ENCODE data around the gene MRPL14. TPM values are rescaled to one million over a fixed set of nuclear protein-coding genes. Genes with fewer than 3 reads are reported as not detected.

The MRPL14 gene
- polyA plus RNA-seq, 1 donor: 51.4 TPM

- no CpG with 5 or more reads among the region's 49 CpGs for WGBS (ENCODE audit: insufficient coverage, low lambda C conversion rate)
- peaks cover 29% of the 10 kb centered on the region for H3K4me1 ChIP-seq (ENCODE audit: control insufficient read depth, insufficient read depth, low read length)
- no peaks in the 10 kb centered on the region for H3K36me3 ChIP-seq (ENCODE audit: control insufficient read depth, insufficient read depth, low read length)
- H3K27ac ChIP-seq (ENCODE audit: low read length): no peak overlapping the region
- peak overlapping the region; percentile 96 for H3K4me3 ChIP-seq (ENCODE audit: low read length)
- no peaks in the 10 kb centered on the region for H3K27me3 ChIP-seq (ENCODE audit: control insufficient read depth, insufficient read depth, low read length)
- DNase-seq: peak in 1 of 2 donors; percentile 53
- H3K9me3 ChIP-seq (ENCODE audit: control insufficient read depth, low read depth, low read length): peaks cover 2% of the 10 kb centered on the region
Observed at GRCh38 chr6:44128020-44128917, 1.0 kb upstream of the MRPL14 start.

DNA sequence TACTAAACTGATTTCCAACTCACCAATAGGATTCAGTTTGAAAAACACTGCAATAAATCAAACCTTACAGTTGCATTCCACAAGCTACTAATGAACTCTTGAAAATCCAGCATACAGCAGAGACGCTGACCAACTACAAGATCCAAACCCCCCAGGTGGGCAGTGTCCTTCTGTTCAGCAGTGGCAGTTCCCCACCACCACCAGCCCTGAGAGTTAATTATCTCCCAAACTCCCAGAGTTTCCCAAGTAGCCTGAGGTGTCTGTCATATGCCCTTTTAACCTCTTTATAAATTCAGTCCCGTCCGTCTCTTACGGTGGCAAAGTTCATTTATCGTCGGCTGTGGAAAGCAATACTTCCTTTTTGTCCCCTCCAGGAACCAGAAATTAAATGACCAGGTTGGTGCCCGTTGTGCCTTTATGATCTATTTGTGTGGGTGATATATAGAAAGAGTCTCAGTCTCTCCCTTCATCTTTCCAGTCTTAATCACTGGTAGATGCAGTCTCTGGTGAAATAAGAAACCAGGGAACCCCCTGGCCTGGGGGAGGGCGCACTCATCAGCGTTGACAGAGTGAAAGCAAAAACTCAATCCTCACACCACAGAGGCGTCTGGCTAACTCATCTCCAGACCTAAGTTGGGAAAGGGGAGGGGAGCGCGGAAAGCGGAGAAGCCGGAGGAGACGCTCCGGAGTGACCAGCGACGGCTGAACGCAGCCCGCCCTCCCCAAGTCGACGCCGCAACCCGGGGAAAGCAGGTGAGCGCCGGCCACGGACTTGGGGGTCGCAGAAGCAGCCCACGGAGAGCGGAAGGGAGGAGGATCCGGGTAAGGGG is 717 bp downstream of the MRPL14 start:
- WGBS (ENCODE audit: insufficient coverage, low lambda C conversion rate): 0% methylated on average over 3 of the region's 31 CpGs
- peaks cover 2% of the 10 kb centered on the region for H3K9me3 ChIP-seq (ENCODE audit: control insufficient read depth, low read depth, low read length)
- peak overlapping the region; percentile 81 for H3K4me3 ChIP-seq (ENCODE audit: low read length)
- peak overlapping the region; percentile 81 for H3K27ac ChIP-seq (ENCODE audit: low read length)
- no peaks in the 10 kb centered on the region for H3K36me3 ChIP-seq (ENCODE audit: control insufficient read depth, insufficient read depth, low read length)
- H3K27me3 ChIP-seq (ENCODE audit: control insufficient read depth, insufficient read depth, low read length): no peaks in the 10 kb centered on the region
- H3K4me1 ChIP-seq (ENCODE audit: control insufficient read depth, insufficient read depth, low read length): peaks cover 18% of the 10 kb centered on the region
- peak; percentile 48 to 77 for DNase-seq

- Histone ChIP-seq H3K4me3 (ENCODE audit: low read length) (no peak overlapping the region), H3K36me3 (ENCODE audit: control insufficient read depth, insufficient read depth, low read length) (no peaks in the 10 kb centered on the region), H3K4me1 (ENCODE audit: control insufficient read depth, insufficient read depth, low read length) (peaks cover 19% of the 10 kb centered on the region), H3K27ac (ENCODE audit: low read length) (no peak overlapping the region), H3K27me3 (ENCODE audit: control insufficient read depth, insufficient read depth, low read length) (no peaks in the 10 kb centered on the region), H3K9me3 (ENCODE audit: control insufficient read depth, low read depth, low read length) (peaks cover 2% of the 10 kb centered on the region)
- DNase-seq: no peak
- no CpG with 5 or more reads among the region's 2 CpGs for WGBS (ENCODE audit: insufficient coverage, low lambda C conversion rate)
Observed at GRCh38 chr6:44123544-44123943, 3.7 kb downstream of the MRPL14 start.

DNA sequence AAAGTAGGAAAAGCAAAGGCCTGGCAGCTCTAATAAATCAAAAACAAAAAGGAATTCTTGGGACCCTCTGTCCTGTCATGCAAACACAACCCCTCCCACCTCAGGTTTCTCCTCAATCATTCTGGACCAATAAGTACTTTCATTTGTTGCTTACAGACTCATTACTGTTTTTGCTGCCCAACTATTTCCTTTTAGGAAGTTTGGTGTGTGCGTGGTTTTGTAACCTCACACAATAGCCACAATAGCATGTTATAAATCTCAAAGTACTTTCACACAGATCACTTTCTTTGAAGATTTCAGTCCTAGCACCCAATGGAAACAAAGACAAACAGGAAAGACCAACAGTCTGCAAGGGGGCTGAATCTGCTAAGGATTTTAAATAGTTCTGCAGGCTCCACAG is 4.5 kb downstream of the MRPL14 start:
- H3K27me3 ChIP-seq (ENCODE audit: control insufficient read depth, insufficient read depth, low read length): no peaks in the 10 kb centered on the region
- no peak overlapping the region for H3K4me3 ChIP-seq (ENCODE audit: low read length)
- no peaks in the 10 kb centered on the region for H3K36me3 ChIP-seq (ENCODE audit: control insufficient read depth, insufficient read depth, low read length)
- no peaks in the 10 kb centered on the region for H3K9me3 ChIP-seq (ENCODE audit: control insufficient read depth, low read depth, low read length)
- H3K4me1 ChIP-seq (ENCODE audit: control insufficient read depth, insufficient read depth, low read length): peaks cover 17% of the 10 kb centered on the region
- DNase-seq: no peak
- no CpG with 5 or more reads among the region's 1 CpG for WGBS (ENCODE audit: insufficient coverage, low lambda C conversion rate)
- H3K27ac ChIP-seq (ENCODE audit: low read length): no peak overlapping the region

- WGBS (ENCODE audit: insufficient coverage, low lambda C conversion rate): 100% methylated on average over 1 of the region's 4 CpGs
- Histone ChIP-seq H3K27me3 (ENCODE audit: control insufficient read depth, insufficient read depth, low read length) (no peaks in the 10 kb centered on the region), H3K4me3 (ENCODE audit: low read length) (no peak overlapping the region), H3K36me3 (ENCODE audit: control insufficient read depth, insufficient read depth, low read length) (peaks cover 1% of the 10 kb centered on the region), H3K27ac (ENCODE audit: low read length) (no peak overlapping the region), H3K9me3 (ENCODE audit: control insufficient read depth, low read depth, low read length) (no peaks in the 10 kb centered on the region), H3K4me1 (ENCODE audit: control insufficient read depth, insufficient read depth, low read length) (peaks cover 36% of the 10 kb centered on the region)
- no peak for DNase-seq
Observed at GRCh38 chr6:44120692-44121443, 6.4 kb downstream of the MRPL14 start.

DNA sequence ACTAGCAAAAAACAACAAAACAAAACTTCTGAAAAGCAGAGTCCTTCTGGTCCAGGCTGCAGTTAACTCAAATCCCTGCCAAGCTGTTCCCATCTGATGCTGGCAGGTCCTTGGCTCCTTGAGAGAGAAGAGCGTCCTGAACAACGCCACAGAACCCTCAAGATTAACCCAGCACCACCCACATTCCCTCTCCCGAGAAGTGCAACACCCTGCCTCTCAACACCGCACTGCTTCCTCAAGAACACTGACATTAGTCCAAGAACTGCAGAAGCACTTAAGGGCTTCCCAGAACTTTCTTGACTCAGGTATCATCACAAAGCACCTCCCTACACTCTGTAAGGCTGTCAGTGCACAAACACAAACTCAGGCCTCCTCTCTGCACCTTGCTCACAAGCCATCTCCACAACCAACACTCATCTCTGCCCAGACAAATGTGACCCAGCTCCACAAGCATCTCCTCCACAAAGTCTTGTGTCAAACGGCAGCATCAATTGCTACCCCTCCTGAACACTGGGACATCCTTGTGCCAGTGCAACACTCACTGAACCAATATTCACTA is 7.5 kb downstream of the MRPL14 start:
- Histone ChIP-seq H3K9me3 (ENCODE audit: control insufficient read depth, low read depth, low read length) (no peaks in the 10 kb centered on the region), H3K4me1 (ENCODE audit: control insufficient read depth, insufficient read depth, low read length) (peaks cover 35% of the 10 kb centered on the region), H3K27me3 (ENCODE audit: control insufficient read depth, insufficient read depth, low read length) (no peaks in the 10 kb centered on the region), H3K27ac (ENCODE audit: low read length) (no peak overlapping the region), H3K36me3 (ENCODE audit: control insufficient read depth, insufficient read depth, low read length) (peaks cover 5% of the 10 kb centered on the region), H3K4me3 (ENCODE audit: low read length) (no peak overlapping the region)
- no CpG with 5 or more reads among the region's 5 CpGs for WGBS (ENCODE audit: insufficient coverage, low lambda C conversion rate)
- no peak for DNase-seq

GRCh38 chr6:44117397-44118128 is 9.7 kb downstream of the MRPL14 start:
- Histone ChIP-seq H3K27me3 (ENCODE audit: control insufficient read depth, insufficient read depth, low read length) (no peaks in the 10 kb centered on the region), H3K27ac (ENCODE audit: low read length) (peak overlapping the region; percentile 41), H3K4me3 (ENCODE audit: low read length) (no peak overlapping the region), H3K9me3 (ENCODE audit: control insufficient read depth, low read depth, low read length) (no peaks in the 10 kb centered on the region), H3K36me3 (ENCODE audit: control insufficient read depth, insufficient read depth, low read length) (peaks cover 19% of the 10 kb centered on the region), H3K4me1 (ENCODE audit: control insufficient read depth, insufficient read depth, low read length) (peaks cover 28% of the 10 kb centered on the region)
- peak in 1 of 2 donors; percentile 38 for DNase-seq
- WGBS (ENCODE audit: insufficient coverage, low lambda C conversion rate): no CpG with 5 or more reads among the region's 6 CpGs

- peak in 1 of 2 donors; percentile 38 for DNase-seq
- Histone ChIP-seq H3K36me3 (ENCODE audit: control insufficient read depth, insufficient read depth, low read length) (peaks cover 19% of the 10 kb centered on the region), H3K4me1 (ENCODE audit: control insufficient read depth, insufficient read depth, low read length) (peaks cover 34% of the 10 kb centered on the region), H3K9me3 (ENCODE audit: control insufficient read depth, low read depth, low read length) (no peaks in the 10 kb centered on the region), H3K27ac (ENCODE audit: low read length) (peak overlapping the region; percentile 41), H3K4me3 (ENCODE audit: low read length) (no peak overlapping the region), H3K27me3 (ENCODE audit: control insufficient read depth, insufficient read depth, low read length) (no peaks in the 10 kb centered on the region)
- WGBS (ENCODE audit: insufficient coverage, low lambda C conversion rate): no CpG with 5 or more reads among the region's 4 CpGs
Observed at GRCh38 chr6:44116641-44117382, 10.4 kb downstream of the MRPL14 start.

GRCh38 chr6:44115866-44116265 is 11.4 kb downstream of the MRPL14 start:
- Histone ChIP-seq H3K4me1 (ENCODE audit: control insufficient read depth, insufficient read depth, low read length) (peaks cover 41% of the 10 kb centered on the region), H3K9me3 (ENCODE audit: control insufficient read depth, low read depth, low read length) (no peaks in the 10 kb centered on the region), H3K36me3 (ENCODE audit: control insufficient read depth, insufficient read depth, low read length) (peaks cover 27% of the 10 kb centered on the region), H3K27ac (ENCODE audit: low read length) (no peak overlapping the region), H3K4me3 (ENCODE audit: low read length) (no peak overlapping the region), H3K27me3 (ENCODE audit: control insufficient read depth, insufficient read depth, low read length) (no peaks in the 10 kb centered on the region)
- no peak for DNase-seq
- no CpG with 5 or more reads among the region's 5 CpGs for WGBS (ENCODE audit: insufficient coverage, low lambda C conversion rate)

All from large intestine (tissue), 3 donors.